Stomach smooth muscle (tissue), 2 donors: Measurements from ENCODE around the gene KCNH1.
"Not testable (repeated sequence)": the region's sequence is repeated elsewhere in the genome, so short reads cannot be mapped to it uniquely, and the experiment has no call there.

Experiments
- H3K27ac ChIP-seq: one replicate; pipeline ENCODE4 v1.7.0; 2013; ENCODE audit warnings: mild to moderate bottlenecking, low read length, inconsistent platforms
- H3K27me3 ChIP-seq, 2 donors: one replicate each; pipeline ENCODE4 v1.7.0; 2013; ENCODE audit warnings: low read length in 2 of 2; ENCODE audit not compliant: insufficient read depth in 2 of 2, control insufficient read depth in 1 of 2
- H3K36me3 ChIP-seq, 2 donors: one replicate each; pipeline ENCODE4 v1.7.0; 2013; ENCODE audit warnings: low read length in 2 of 2; ENCODE audit not compliant: control insufficient read depth in 2 of 2, insufficient read depth in 2 of 2
- H3K4me1 ChIP-seq: one replicate; pipeline ENCODE4 v1.7.0; 2013; ENCODE audit warnings: low read length; ENCODE audit not compliant: control insufficient read depth, insufficient read depth
- H3K4me3 ChIP-seq, 2 donors: one replicate each; pipeline ENCODE4 v1.7.0; 2013; ENCODE audit warnings: low read length in 2 of 2
- H3K9ac ChIP-seq, 2 donors: one replicate each; pipeline ENCODE4 v1.7.0; 2013; ENCODE audit warnings: low read length in 2 of 2, mild to moderate bottlenecking in 1 of 2
- H3K9me3 ChIP-seq, 2 donors: one replicate each; pipeline ENCODE4 v1.7.0; 2013; ENCODE audit warnings: low read length in 2 of 2; ENCODE audit not compliant: control insufficient read depth in 2 of 2
- donor health status: healthy.
- donor health status: Pancreatic carcinoma.

KCNH1 gene

DNA sequence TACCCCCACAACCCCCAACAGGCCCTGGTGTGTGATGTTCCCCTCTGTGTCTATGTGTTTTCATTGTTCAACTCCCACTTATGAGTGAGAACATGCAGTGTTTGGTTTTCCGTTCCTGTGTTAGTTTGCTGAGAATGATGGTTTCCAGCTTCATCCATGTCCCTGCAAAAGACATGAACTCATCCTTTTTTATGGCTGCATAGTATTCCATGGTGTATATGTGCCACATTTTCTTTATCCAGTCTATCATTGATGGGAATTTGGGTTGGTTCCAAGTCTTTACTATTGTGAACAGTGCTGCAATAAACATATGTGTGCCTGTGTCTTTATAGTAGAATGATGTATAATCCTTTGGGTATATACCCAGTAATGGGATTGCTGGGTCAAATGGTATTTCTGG is 122.8 kb downstream of the KCNH1 start:
- not testable (repeated sequence) for H3K36me3 ChIP-seq, H3K9me3 ChIP-seq, H3K9ac ChIP-seq, H3K4me3 ChIP-seq, H3K27ac ChIP-seq, H3K27me3 ChIP-seq, H3K4me1 ChIP-seq

GRCh38 chr1:211009944-211010343 is 124.0 kb downstream of the KCNH1 start:
- no peak overlapping the region for H3K4me3 ChIP-seq

GRCh38 chr1:211007830-211008229 is 126.1 kb downstream of the KCNH1 start:
- Histone ChIP-seq H3K36me3 (no peaks in the 10 kb centered on the region), H3K27ac (no peak overlapping the region), H3K27me3 (no peaks in the 10 kb centered on the region)

More at GRCh38 chr1:211009944-211010343, 124.0 kb downstream of the KCNH1 start:
- Histone ChIP-seq H3K36me3 (no peaks in the 10 kb centered on the region), H3K4me1 (no peaks in the 10 kb centered on the region), H3K9ac (no peak overlapping the region), H3K27ac (no peak overlapping the region), H3K27me3 (no peaks in the 10 kb centered on the region), H3K9me3 (peaks cover 0 to 2% of the 10 kb centered on the region in 2 donors)

DNA sequence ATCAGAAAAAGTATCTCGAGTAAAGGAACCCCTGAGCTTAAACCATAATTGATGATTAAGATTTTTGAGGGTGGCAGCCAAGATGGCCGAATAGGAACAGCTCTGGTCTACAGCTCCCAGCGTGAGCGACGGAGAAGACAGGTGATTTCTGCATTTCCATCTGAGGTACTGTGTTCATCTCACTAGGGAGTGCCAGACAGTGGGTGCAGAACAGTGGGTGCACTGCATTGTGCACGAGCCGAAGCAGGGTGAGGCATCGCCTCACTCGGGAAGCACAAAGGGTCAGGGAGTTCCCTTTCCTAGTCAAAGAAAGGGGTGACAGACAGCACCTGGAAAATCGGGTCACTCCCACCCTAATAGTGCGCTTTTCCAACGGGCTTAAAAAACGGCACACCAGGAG is 138.0 kb downstream of the KCNH1 start:
- H3K9me3 ChIP-seq, H3K27ac ChIP-seq, H3K4me3 ChIP-seq, H3K9ac ChIP-seq, H3K36me3 ChIP-seq, H3K27me3 ChIP-seq, H3K4me1 ChIP-seq: not testable (repeated sequence)

More at GRCh38 chr1:211007830-211008229, 126.1 kb downstream of the KCNH1 start:
- Histone ChIP-seq H3K9me3 (peaks cover 0 to 2% of the 10 kb centered on the region in 2 donors), H3K9ac (no peak overlapping the region), H3K4me1 (no peaks in the 10 kb centered on the region), H3K4me3 (no peak overlapping the region)

DNA sequence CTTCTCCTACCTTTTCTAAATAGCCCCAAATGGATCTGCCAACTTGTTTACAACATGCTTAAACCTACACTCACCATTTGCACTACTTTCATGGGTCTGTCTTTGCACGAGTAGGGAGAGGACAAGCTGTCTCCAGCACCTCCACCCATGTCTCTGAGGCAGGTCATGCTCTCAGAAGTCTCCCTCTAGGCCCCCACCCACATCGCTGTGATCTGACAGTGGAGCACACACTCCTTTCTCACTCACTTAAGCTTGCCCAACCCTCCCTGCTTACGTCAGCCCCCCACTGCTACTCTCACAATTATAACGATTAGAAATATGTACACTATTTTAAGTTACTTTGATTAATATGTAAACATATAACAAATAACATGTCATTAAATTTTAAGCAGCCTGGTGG is 141.1 kb downstream of the KCNH1 start:
- Histone ChIP-seq H3K4me3 (no peak overlapping the region), H3K27ac (no peak overlapping the region), H3K4me1 (no peaks in the 10 kb centered on the region)

GRCh38 chr1:210989905-210990304 is 144.0 kb downstream of the KCNH1 start:
- H3K27me3 ChIP-seq, result no peaks in the 10 kb centered on the region
- H3K4me1 ChIP-seq, result no peaks in the 10 kb centered on the region
- H3K27ac ChIP-seq, result no peak overlapping the region
- H3K36me3 ChIP-seq, result no peaks in the 10 kb centered on the region
- no peaks in the 10 kb centered on the region for H3K9me3 ChIP-seq
- no peak overlapping the region for H3K4me3 ChIP-seq
- H3K9ac ChIP-seq, result no peak overlapping the region

More for the DNA sequence above, 141.1 kb downstream of the KCNH1 start:
- H3K27me3 ChIP-seq, result no peaks in the 10 kb centered on the region
- no peaks in the 10 kb centered on the region for H3K36me3 ChIP-seq
- no peak overlapping the region for H3K9ac ChIP-seq
- no peaks in the 10 kb centered on the region for H3K9me3 ChIP-seq

GRCh38 chr1:210981490-210981889 is 152.5 kb downstream of the KCNH1 start:
- H3K4me1 ChIP-seq, result no peaks in the 10 kb centered on the region
- H3K36me3 ChIP-seq, result no peaks in the 10 kb centered on the region
- H3K27ac ChIP-seq, result no peak overlapping the region
- H3K9ac ChIP-seq, result no peak overlapping the region
- H3K27me3 ChIP-seq, result no peaks in the 10 kb centered on the region
- no peak overlapping the region for H3K4me3 ChIP-seq
- no peaks in the 10 kb centered on the region for H3K9me3 ChIP-seq

DNA sequence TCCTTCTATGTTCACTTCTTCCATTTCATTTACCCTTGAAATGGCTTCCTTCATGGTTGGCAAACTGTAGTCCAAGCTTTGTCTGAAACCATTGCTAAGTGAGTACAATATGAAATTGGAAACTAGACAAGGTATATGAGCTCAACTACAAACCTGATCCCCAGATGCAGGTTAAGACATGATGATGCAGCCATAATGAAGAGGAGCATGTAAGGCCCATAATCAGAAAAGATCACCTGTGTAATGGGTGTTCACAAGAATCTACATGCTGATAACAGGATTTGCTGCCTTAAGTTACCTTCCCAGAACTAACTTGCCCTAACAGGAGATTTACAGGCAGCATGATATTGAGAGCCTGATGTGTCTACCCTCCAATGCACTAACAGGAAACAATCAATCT is 153.9 kb downstream of the KCNH1 start:
- no peak overlapping the region for H3K4me3 ChIP-seq
- no peaks in the 10 kb centered on the region for H3K27me3 ChIP-seq
- H3K9me3 ChIP-seq, result no peaks in the 10 kb centered on the region
- H3K4me1 ChIP-seq, result no peaks in the 10 kb centered on the region
- H3K9ac ChIP-seq, result no peak overlapping the region
- H3K27ac ChIP-seq, result no peak overlapping the region
- no peaks in the 10 kb centered on the region for H3K36me3 ChIP-seq

DNA sequence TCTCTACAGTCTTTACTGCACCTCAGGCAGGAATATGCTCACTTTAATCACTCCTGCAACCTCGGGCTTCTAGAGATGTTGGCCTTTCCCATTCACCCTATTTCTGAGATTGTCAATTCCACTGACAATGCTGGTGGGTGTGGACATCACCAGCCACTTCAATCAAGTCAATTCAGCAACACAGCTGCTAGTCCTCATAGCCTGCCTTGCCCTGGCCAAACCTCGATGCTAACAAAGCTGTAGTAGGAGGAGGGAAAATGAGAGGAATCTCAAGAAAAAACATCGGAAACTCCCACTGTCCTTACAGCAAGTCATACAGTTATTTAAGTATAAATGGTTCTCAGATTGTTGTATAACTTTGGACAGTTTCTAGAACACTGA is 155.0 kb downstream of the KCNH1 start:
- Histone ChIP-seq H3K27ac (no peak overlapping the region), H3K36me3 (no peaks in the 10 kb centered on the region), H3K4me1 (no peaks in the 10 kb centered on the region)

GRCh38 chr1:210978316-210978973 is 155.5 kb downstream of the KCNH1 start:
- no peak overlapping the region for H3K27ac ChIP-seq
- no peaks in the 10 kb centered on the region for H3K9me3 ChIP-seq
- no peak overlapping the region for H3K4me3 ChIP-seq
- H3K4me1 ChIP-seq, result no peaks in the 10 kb centered on the region
- H3K36me3 ChIP-seq, result no peaks in the 10 kb centered on the region
- no peak overlapping the region for H3K9ac ChIP-seq
- H3K27me3 ChIP-seq, result no peaks in the 10 kb centered on the region

More for the DNA sequence above, 155.0 kb downstream of the KCNH1 start:
- Histone ChIP-seq H3K27me3 (no peaks in the 10 kb centered on the region), H3K4me3 (no peak overlapping the region), H3K9me3 (no peaks in the 10 kb centered on the region), H3K9ac (no peak overlapping the region)

DNA sequence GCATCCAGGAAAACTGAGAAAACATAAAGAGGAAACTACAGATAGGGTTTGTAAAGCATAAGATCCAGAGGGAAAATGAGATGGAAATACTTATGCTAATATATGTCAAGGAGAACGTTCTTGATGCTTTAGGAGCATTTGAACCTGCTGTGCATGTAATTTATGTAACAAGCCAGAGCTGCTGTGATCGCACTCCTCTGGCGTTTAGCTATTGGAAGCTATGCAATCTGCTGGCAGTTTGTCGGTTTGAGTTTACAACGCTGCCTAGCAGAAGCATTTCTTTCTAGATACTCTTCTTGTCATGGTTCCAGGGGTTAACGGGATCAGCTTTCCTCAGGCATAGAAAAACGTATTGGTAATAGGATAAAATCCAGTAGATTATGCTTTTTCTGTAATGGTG is 182.7 kb downstream of the KCNH1 start:
- Histone ChIP-seq H3K9ac (no peak overlapping the region), H3K27me3 (no peaks in the 10 kb centered on the region), H3K4me3 (no peak overlapping the region), H3K9me3 (no peaks in the 10 kb centered on the region), H3K4me1 (no peaks in the 10 kb centered on the region), H3K27ac (no peak overlapping the region), H3K36me3 (no peaks in the 10 kb centered on the region)
